ENCODE results near the gene KIFC3. TPM values are rescaled to one million over a fixed set of nuclear protein-coding genes. Genes with fewer than 3 reads are reported as not detected.

The KIFC3 gene
- total and polyA plus RNA-seq, 2 of the 8 experiments (the other 6 are each of a cell fraction or from before 2014, with no cell fraction given): 2.1 to 7.1 TPM

GRCh38 chr16:57807968-57808528 lies 5.8 kb upstream of the KIFC3 start (continued):
- TF ChIP-seq ATF2 (IDR thresholded peaks at IDR 0.05; ENCODE audit: low read length): no peak
- TF ChIP-seq E2F6 (IDR thresholded peaks at IDR 0.05): no peak
- no peak for TF ChIP-seq BCL11A (IDR thresholded peaks at IDR 0.05; ENCODE audit: low read depth in 2 of 2, low read length in 2 of 2)
- TF ChIP-seq SRF (IDR thresholded peaks at IDR 0.05; ENCODE audit: low read depth, low read length): no peak
- TF ChIP-seq TAF1 (IDR thresholded peaks at IDR 0.05; ENCODE audit: low read depth, low read length): no peak
- TF ChIP-seq RFX5 (IDR thresholded peaks at IDR 0.05; ENCODE audit: borderline replicate concordance, low read depth, low read length): no peak
- TF ChIP-seq RBBP5 (IDR thresholded peaks at IDR 0.05; ENCODE audit: borderline replicate concordance, low read depth, low read length): no peak
- no peak for TF ChIP-seq CHD1 (IDR thresholded peaks at IDR 0.05; ENCODE audit: low read depth, low read length)
